GM19099 (cell line): ENCODE measurements around the gene TIMM44.

Source experiments
- POLR2A ChIP-seq: IDR thresholded peaks from 3 replicates; pipeline ENCODE4 v1.6.1; 2011; ENCODE audit warnings: low read depth; ENCODE audit not compliant: insufficient read length; ENCODE audit errors: extremely low read depth

The TIMM44 gene

GRCh38 chr19:7980168-7980567, 36.7 kb upstream of the TIMM44 start:
- TF ChIP-seq POLR2A: no peak

GRCh38 chr19:7979559-7979958, 36.1 kb upstream of the TIMM44 start:
- no peak for TF ChIP-seq POLR2A

GRCh38 chr19:7979011-7979410, 35.5 kb upstream of the TIMM44 start:
- TF ChIP-seq POLR2A: no peak

GRCh38 chr19:7978179-7978825, 34.8 kb upstream of the TIMM44 start:
- no peak for TF ChIP-seq POLR2A

GRCh38 chr19:7977723-7978040, 34.2 kb upstream of the TIMM44 start:
- no peak for TF ChIP-seq POLR2A

- no peak for TF ChIP-seq POLR2A
Measured at GRCh38 chr19:7977021-7977722, 33.7 kb upstream of the TIMM44 start.

GRCh38 chr19:7976461-7976860, 33.0 kb upstream of the TIMM44 start:
- TF ChIP-seq POLR2A: no peak

- no peak for TF ChIP-seq POLR2A
Measured at GRCh38 chr19:7975037-7975436, 31.6 kb upstream of the TIMM44 start.

GRCh38 chr19:7973883-7974282, 30.4 kb upstream of the TIMM44 start:
- no peak for TF ChIP-seq POLR2A

- TF ChIP-seq POLR2A: no peak
Measured at GRCh38 chr19:7971553-7972520, 28.4 kb upstream of the TIMM44 start.

- TF ChIP-seq POLR2A: no peak
Measured at GRCh38 chr19:7970716-7971448, 27.4 kb upstream of the TIMM44 start.

GRCh38 chr19:7969555-7969939, 26.1 kb upstream of the TIMM44 start:
- no peak for TF ChIP-seq POLR2A

GRCh38 chr19:7968796-7969554, 25.5 kb upstream of the TIMM44 start:
- no peak for TF ChIP-seq POLR2A
